ENCODE results near the gene NBDY.

DNA sequence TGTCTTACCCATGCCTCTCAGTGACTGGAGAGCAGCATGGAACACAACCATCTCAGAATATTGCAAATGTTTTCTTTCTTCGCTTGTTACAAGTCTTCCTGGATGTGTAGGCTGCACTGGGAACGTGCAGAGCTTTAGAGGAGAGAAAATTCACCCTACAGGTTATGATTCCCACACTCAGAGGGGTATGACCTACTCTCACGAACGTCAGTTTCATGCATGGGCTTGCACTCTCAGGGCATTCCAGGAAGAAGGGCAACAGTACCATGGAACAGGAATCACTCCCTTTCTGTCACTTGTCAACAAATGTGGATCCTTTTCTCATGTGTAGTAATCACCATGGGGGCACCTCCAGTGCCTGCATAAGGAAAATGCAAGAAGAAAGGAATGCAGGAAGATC lies 75.8 kb downstream of the NBDY start:
- TF ChIP-seq, protein P1, sequence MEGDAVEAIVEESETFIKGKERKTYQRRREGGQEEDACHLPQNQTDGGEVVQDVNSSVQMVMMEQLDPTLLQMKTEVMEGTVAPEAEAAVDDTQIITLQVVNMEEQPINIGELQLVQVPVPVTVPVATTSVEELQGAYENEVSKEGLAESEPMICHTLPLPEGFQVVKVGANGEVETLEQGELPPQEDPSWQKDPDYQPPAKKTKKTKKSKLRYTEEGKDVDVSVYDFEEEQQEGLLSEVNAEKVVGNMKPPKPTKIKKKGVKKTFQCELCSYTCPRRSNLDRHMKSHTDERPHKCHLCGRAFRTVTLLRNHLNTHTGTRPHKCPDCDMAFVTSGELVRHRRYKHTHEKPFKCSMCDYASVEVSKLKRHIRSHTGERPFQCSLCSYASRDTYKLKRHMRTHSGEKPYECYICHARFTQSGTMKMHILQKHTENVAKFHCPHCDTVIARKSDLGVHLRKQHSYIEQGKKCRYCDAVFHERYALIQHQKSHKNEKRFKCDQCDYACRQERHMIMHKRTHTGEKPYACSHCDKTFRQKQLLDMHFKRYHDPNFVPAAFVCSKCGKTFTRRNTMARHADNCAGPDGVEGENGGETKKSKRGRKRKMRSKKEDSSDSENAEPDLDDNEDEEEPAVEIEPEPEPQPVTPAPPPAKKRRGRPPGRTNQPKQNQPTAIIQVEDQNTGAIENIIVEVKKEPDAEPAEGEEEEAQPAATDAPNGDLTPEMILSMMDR (IDR thresholded peaks at IDR 0.05; ENCODE audit: borderline replicate concordance, extremely low read depth, low read length, poor library complexity, severe bottlenecking) = no peak
- TF ChIP-seq EZH2 (IDR thresholded peaks at IDR 0.05; ENCODE audit: borderline replicate concordance, low read depth, low read length, severe bottlenecking) = no peak

Data from DND-41 (cell line).